HG02610 (cell line): Measurements from ENCODE around the gene ATP6V1B1.
"Not testable (repeated sequence)": the region's sequence is repeated elsewhere in the genome, so short reads cannot be mapped to it uniquely, and the experiment has no call there.

Source experiments
- ATAC-seq: cut with Tn5 transposase; IDR thresholded peaks from one replicate; pipeline ENCODE4 v1.9.1; 2021; ENCODE audit warnings: mild to moderate bottlenecking, moderate library complexity; ENCODE audit not compliant: unreplicated experiment

Gene ATP6V1B1

DNA sequence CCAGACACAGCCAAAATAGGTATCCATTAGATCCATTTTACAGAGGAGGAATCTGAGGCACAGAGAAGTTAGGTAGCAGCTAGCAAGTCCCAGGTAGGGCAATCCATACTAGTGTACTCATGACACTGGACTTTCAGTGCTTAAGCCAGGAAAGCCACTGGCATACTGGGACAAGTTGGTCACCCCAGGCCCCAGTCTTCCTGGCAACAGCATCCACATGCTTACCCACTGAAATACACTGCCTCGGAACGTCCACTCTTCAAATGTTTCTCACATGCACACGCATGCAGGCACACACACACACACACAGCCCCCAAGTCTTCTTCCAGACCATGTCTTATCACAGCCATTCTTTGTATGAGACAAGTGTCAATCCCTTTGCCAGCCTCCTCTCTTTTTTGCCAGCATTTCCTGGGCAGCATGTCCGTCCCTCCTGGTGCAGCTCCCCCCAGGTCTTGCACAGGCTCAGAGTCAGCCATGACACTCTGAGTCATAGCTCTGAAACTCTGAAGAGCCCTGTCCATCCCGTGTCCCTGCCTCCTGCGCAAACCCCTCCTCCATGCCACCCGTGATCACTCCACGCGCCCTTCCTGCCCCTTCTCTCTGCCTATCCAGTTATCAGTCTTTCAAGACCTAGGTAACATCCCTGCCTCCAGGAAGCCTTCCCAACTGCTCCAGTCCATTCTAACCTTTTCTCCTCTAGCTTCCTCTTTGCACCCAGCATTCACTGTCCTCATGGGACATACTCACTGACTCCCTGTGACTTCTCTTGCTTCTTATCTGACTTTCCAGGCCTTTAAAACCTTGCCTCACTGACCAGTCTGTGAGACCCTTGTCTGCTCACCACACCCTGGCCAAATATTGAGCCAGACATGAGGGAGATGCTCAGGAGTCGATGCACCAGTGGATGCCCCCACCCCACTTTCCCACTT, 69.8 kb downstream of the ATP6V1B1 start:
- no peak for ATAC-seq

DNA sequence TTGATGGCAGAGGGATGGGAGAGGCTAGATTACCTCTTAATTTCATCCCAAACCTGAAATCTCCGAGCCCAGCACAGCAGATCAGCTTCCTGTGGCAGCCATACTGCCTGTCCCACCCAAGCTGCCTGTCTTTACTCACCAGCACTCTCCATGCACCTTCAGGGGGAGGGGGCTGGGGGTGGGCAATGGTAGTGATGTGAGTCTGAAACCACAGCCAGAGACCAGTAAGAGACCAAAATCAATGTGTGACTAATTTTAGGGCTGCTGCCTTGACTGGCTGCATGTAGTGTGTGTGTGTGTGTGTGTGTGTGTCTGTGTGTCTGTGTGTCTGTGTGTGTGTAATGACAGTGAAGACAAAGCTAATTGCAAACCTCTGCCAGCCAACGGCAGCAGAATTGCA, 70.6 kb downstream of the ATP6V1B1 start:
- no peak for ATAC-seq

DNA sequence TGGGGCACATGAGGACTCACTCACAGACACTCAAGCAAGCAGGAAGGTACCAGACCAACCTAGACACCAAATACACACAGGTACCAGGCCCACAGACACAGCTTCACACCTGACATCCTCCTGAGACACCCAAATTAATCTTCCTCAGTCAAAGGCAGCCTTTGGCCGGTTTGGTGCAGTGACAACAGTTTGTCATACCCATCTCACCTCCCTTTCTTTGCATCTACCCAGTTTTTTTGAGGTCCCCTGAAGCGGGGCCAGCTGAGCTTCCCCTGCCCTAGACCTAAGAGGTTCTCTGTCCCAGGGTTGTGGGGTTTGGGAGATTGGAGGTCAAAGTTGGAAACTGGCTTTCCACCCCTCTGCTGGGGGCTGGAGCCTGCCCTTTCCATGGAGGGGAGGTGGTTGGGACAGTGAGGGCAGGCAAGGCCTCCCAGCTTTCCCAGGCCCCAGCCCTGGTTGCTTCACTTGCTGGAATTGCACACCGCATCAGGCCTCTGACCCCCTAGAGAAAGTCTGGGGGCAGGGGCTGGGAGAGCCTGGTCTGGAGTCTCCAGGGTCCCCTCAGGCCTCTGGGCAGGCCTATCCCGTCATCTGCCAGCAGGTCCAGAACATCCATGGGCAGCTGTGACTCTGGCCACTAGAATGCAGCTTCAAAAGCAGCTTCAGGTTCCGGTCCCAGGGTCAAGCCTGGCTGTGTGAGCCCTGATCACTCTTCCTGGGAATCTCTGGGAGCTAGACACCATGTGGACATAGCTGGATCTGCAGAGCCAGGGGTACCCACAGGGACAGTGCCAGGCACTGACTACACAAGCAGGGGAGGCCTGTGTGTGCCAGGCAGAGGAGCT, 71.5 kb downstream of the ATP6V1B1 start:
- ATAC-seq = no peak

- ATAC-seq = no peak
Measured at GRCh38 chr2:71008342-71008741, 72.6 kb downstream of the ATP6V1B1 start.

DNA sequence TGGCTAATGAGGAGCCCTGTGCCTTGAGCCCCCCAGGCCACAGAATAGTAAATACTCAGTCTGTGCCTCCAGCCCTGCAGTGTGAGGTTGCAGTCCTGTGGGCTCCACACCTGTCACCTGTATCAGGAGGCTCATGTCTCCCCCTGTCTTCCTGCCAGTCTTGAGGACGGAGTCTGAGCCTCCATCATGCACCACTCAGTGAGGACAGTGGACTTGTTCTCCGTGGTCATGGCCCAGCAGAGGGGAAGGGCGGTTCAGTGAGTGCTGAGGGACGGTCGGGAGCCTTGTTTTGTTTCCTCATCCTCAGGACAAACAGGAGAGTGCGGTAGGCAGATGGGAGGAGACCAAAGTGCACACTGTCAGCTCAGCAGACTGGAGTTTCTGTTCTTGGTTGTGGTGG, 76.1 kb downstream of the ATP6V1B1 start:
- ATAC-seq = not testable (repeated sequence)
